ENCODE data around the gene AP5B1. TPM values are rescaled to one million over a fixed set of nuclear protein-coding genes. Genes with fewer than 3 reads are reported as not detected.
"Not testable (repeated sequence)": the region's sequence is repeated elsewhere in the genome, so short reads cannot be mapped to it uniquely, and the experiment has no call there.

AP5B1 gene
- polyA plus RNA-seq, 1 experiment: 2.6 TPM

DNA sequence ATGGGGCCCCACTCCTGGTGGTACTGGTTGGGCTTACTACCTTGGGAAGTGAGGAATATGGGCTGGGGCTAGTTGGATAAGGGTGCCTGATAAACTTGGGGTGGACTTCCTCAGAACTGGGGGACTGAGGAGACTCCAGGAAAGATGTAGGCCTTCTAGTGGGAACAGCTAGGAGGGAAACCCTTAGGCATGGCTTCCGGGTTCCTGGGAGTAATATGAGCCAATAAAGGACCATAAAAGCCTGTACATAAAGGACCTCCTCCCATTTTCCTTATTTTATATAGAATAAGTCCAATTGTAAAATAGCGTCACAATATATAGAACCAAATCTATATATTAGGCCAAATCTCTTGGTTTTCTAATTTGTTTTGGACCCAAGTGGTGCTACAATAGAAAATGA, 41.8 kb downstream of the AP5B1 start:
- no peak overlapping the region for H3K4me3 ChIP-seq (ENCODE audit: low read depth, low read length)
- peaks cover 10% of the 10 kb centered on the region for H3K27me3 ChIP-seq (ENCODE audit: control insufficient read depth, insufficient read depth, low read length)
- POLR2A ChIA-PET: no interaction called here
- DNase-seq (ENCODE audit: low read depth, low spot score): no peak
- H3K27ac ChIP-seq (ENCODE audit: low read depth, low read length): no peak overlapping the region
- CTCF ChIA-PET: no interaction called here
- no peaks in the 10 kb centered on the region for H3K9me3 ChIP-seq (ENCODE audit: control insufficient read depth, insufficient read depth, low read length)
- TF ChIP-seq, protein P1, sequence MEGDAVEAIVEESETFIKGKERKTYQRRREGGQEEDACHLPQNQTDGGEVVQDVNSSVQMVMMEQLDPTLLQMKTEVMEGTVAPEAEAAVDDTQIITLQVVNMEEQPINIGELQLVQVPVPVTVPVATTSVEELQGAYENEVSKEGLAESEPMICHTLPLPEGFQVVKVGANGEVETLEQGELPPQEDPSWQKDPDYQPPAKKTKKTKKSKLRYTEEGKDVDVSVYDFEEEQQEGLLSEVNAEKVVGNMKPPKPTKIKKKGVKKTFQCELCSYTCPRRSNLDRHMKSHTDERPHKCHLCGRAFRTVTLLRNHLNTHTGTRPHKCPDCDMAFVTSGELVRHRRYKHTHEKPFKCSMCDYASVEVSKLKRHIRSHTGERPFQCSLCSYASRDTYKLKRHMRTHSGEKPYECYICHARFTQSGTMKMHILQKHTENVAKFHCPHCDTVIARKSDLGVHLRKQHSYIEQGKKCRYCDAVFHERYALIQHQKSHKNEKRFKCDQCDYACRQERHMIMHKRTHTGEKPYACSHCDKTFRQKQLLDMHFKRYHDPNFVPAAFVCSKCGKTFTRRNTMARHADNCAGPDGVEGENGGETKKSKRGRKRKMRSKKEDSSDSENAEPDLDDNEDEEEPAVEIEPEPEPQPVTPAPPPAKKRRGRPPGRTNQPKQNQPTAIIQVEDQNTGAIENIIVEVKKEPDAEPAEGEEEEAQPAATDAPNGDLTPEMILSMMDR (IDR thresholded peaks at IDR 0.05; ENCODE audit: low read depth, low read length): no peak

DNA sequence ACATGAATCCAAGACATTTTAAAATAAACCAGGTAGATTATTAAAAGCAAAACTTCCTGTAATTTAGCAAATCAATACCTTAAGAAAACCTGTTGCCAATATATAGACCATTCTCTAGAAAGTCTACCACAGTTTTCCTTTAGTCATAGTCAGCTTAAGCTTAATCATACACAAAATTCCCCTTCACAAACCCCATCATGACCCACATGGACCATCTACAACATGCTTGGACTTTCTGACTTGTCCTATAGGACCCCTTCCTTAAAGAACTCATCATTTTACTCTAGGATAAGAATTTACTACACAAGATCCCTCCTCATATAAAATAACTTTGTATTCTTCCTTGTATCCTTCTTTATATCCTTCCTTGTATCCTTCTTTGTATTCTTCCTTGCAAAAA, 44.0 kb downstream of the AP5B1 start:
- DNase-seq (ENCODE audit: low read depth, low spot score): no peak
- ChIA-PET CTCF (no interaction called here), POLR2A (no interaction called here)
- no peak overlapping the region for H3K27ac ChIP-seq (ENCODE audit: low read depth, low read length)
- H3K9me3 ChIP-seq (ENCODE audit: control insufficient read depth, insufficient read depth, low read length): no peaks in the 10 kb centered on the region; the same call in 1 of the 2 replicates
- H3K4me3 ChIP-seq (ENCODE audit: low read depth, low read length): no peak overlapping the region
- TF ChIP-seq, protein P1 (IDR thresholded peaks at IDR 0.05; ENCODE audit: low read depth, low read length): no peak
- peaks cover 10% of the 10 kb centered on the region for H3K27me3 ChIP-seq (ENCODE audit: control insufficient read depth, insufficient read depth, low read length)

DNA sequence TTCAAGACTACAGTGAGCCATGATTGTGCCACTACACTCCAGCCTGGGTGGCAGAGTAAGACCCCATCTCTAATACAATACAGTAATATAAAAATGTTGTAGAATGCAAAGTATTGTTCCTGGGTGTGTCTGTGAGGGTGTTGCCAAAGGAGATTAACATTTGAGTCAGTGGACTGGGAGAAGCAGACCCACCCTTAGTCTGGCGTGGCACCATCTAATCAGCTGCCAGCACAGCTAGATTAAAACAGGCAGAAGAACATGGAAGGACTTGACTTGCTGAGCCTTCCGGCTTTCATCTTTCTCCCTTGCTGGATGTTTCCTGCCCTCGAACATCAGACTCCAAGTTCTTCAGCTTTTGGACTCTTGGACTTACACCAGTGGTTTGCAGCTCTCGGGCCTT, 45.7 kb downstream of the AP5B1 start:
- DNase-seq (ENCODE audit: low read depth, low spot score); H3K27me3 ChIP-seq (ENCODE audit: control insufficient read depth, insufficient read depth, low read length); H3K9me3 ChIP-seq (ENCODE audit: control insufficient read depth, insufficient read depth, low read length); CTCF ChIA-PET; H3K4me3 ChIP-seq (ENCODE audit: low read depth, low read length); H3K27ac ChIP-seq (ENCODE audit: low read depth, low read length); POLR2A ChIA-PET: not testable (repeated sequence)

DNA sequence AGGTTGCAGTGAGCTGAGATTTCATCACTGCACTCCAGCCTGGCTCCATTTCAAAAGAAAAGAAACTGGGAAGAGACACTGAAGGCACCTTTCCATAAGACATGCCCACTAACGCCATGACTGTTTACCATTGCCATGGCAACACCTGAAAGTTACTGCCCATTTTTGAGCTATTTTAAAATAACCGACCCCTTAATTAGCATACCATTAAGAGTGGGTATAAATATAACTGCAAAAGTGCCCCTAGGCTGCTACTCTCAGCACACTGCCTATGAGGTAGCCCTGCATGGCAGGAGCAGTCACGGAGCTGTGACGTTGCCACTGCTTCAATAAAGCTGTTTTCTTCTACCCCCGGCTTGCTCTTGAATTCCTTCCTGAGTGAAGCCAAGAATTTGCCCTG, 50.3 kb downstream of the AP5B1 start:
- ChIA-PET CTCF (no interaction called here), POLR2A (interaction anchor here (0.6 kb wide), 1 partner anchor 18 kb away, joined by 3 read pairs; the partner anchor contains the start of gene KAT5)
- TF ChIP-seq, protein P1 (IDR thresholded peaks at IDR 0.05; ENCODE audit: low read depth, low read length): no peak
- Histone ChIP-seq H3K27me3 (ENCODE audit: control insufficient read depth, insufficient read depth, low read length) (peaks cover 10% of the 10 kb centered on the region), H3K9me3 (ENCODE audit: control insufficient read depth, insufficient read depth, low read length) (no peaks in the 10 kb centered on the region; the same call in 1 of the 2 replicates), H3K27ac (ENCODE audit: low read depth, low read length) (no peak overlapping the region), H3K4me3 (ENCODE audit: low read depth, low read length) (no peak overlapping the region)
- DNase-seq (ENCODE audit: low read depth, low spot score): no peak

DNA sequence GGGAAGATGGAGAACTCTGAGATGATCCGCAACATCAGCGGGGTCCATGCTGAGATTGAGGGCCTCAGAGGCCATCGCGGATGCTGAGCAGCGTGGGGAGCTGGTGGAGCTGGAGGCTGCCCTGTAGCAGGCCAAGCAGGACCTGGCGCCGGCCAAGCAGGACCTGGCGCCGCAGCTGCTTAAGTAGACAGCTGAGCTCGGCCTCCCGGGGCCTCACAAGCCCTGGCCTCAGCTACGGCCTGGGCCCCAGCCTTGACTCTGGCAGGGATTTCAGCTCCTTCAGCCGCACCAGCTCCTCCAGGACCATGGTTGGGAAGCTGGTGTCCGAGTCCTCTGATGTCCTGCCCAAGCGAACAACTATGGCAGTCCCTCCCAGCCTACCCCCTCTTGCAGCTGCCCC, 52.9 kb downstream of the AP5B1 start:
- POLR2A ChIA-PET: interaction anchor here (1.6 kb wide), 2 partner anchors 8 to 16 kb away, joined by 3 to 5 read pairs; partner anchors contain the start of gene KAT5
- H3K27ac ChIP-seq (ENCODE audit: low read depth, low read length): no peak overlapping the region
- TF ChIP-seq, protein P1 (IDR thresholded peaks at IDR 0.05; ENCODE audit: low read depth, low read length): no peak
- no peak overlapping the region for H3K4me3 ChIP-seq (ENCODE audit: low read depth, low read length)
- CTCF ChIA-PET: interaction anchor here (1.3 to 2.3 kb wide), 3 partner anchors 8 to 160 kb away, joined by 3 to 6 read pairs (median 4); partner anchors contain the start of genes FIBP, KAT5 and RNASEH2C
- no peak for DNase-seq (ENCODE audit: low read depth, low spot score)
- peaks cover 10% of the 10 kb centered on the region for H3K27me3 ChIP-seq (ENCODE audit: control insufficient read depth, insufficient read depth, low read length)
- H3K9me3 ChIP-seq (ENCODE audit: control insufficient read depth, insufficient read depth, low read length): no peaks in the 10 kb centered on the region; the same call in 1 of the 2 replicates

Data from AG04450 (cell line).